GM21515 (cell line): ENCODE data around the gene ZNF429.
"Not testable (repeated sequence)": the region's sequence is repeated elsewhere in the genome, so short reads cannot be mapped to it uniquely, and the experiment has no call there.

Experiments used
- ATAC-seq: cut with Tn5 transposase; IDR thresholded peaks from one replicate; pipeline ENCODE4 v1.9.1; 2021; ENCODE audit not compliant: unreplicated experiment

The ZNF429 gene

DNA sequence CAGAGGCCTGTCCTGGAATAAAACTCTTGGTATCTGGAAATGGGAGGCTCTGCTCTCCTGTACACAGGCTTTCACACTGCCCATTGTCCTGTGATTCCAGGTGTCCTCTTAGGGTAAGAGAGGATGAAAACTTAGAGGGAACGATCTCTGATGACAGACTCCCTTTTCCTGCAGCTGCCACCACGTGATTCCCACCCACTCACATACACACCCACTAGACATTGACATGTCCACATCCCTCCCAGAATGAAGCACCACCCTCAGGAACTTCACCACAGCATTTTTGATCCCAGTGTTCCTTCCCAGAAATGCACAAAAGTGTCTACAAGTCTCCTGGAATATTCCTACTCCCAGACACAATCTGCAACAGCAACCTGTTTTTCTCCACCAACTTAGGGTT lies 8.2 kb downstream of the ZNF429 start:
- ATAC-seq, result no peak

DNA sequence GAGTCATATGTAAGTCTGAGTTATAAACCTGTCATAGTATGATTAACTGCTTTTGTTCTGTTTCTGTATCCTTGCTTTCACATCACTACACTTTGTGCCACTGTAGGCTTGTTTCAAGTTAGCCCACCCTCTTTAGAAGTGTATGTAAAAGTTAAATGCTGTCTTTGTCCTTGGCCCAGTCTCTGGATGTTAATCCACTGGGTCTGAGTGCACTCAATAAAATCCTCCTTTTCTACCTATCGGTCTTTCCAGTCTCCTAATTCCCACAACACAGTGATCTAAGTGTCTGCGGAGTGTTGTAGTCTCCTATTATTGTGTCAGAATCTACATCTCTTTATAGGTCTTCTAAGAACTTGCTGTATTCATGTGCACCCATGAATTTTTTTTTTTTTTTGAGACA lies 14.1 kb downstream of the ZNF429 start:
- ATAC-seq, result no peak

GRCh38 chr19:21532904-21533303 lies 27.5 kb downstream of the ZNF429 start:
- no peak for ATAC-seq

GRCh38 chr19:21536741-21537290 lies 31.4 kb downstream of the ZNF429 start:
- not testable (repeated sequence) for ATAC-seq

- ATAC-seq, result no peak
These were observed 54.0 kb downstream of the ZNF429 start for GRCh38 chr19:21559444-21559843.

GRCh38 chr19:21564406-21564805 lies 59.0 kb downstream of the ZNF429 start:
- no peak for ATAC-seq

DNA sequence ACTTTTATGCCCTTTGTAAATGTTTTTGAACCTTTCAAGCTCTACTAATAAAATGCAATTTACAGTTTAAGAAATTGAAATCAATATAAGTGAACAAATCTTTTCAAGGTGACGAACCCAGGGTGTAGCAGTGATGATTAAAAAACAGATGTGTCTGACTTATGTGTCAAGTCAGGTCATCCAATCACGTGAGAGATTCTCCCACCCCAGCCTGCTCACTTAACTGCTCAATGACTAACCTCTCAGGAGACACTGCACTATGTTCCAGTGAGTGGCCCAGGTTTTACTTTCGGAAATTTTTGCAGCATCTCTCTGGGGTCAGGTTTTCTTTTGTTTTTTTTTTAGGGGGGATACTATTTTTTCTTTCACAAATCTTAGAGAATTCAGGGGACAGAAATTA lies 60.7 kb downstream of the ZNF429 start:
- no peak for ATAC-seq

- ATAC-seq, result not testable (repeated sequence)
These were observed 62.4 kb downstream of the ZNF429 start for GRCh38 chr19:21567806-21568205.

GRCh38 chr19:21568816-21569493 lies 63.6 kb downstream of the ZNF429 start:
- ATAC-seq, result no peak

- ATAC-seq, result no peak
These were observed 64.1 kb downstream of the ZNF429 start for GRCh38 chr19:21569494-21569865.

DNA sequence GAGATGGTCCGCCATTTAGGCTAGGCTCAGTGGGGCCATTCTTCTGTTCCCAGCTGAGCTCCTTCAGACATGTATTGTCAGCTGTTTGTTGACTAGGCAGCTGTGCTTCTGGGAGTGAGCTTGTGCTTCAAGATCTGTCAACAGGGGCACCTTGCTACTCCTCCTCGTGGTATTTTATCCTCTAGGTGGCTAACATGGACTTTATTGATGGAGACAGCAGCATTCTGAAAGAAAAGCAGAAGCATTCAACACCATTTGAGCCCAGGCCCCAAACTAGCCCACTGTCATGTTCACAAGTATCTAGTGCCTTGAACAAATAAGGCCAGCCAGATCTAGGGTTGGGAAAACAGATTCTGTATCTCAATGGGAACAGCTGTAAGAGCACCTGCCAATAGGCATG lies 65.9 kb downstream of the ZNF429 start:
- ATAC-seq, result no peak

- ATAC-seq, result no peak
These were observed 69.2 kb downstream of the ZNF429 start for GRCh38 chr19:21574607-21575006.

GRCh38 chr19:21576481-21576880 lies 71.1 kb downstream of the ZNF429 start:
- ATAC-seq, result no peak

DNA sequence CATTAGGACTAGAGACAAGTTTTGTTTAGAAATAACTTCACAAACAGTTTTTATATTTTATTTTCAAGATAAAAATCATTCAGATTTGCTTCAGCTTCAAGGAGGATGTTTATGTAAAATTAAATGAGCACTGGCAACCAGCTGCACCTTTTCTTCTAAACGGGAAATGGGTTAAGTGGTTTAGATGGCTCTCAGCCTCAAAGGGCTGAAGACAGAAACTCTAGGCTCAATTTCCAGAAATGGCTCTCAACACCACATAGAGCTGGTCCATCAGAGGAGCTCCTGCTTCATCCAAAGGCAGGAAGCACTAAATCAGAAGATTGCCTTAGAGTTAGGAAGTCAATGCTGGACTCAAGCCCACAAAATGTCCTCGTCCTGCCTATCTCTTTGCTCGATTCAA lies 74.7 kb downstream of the ZNF429 start:
- no peak for ATAC-seq

DNA sequence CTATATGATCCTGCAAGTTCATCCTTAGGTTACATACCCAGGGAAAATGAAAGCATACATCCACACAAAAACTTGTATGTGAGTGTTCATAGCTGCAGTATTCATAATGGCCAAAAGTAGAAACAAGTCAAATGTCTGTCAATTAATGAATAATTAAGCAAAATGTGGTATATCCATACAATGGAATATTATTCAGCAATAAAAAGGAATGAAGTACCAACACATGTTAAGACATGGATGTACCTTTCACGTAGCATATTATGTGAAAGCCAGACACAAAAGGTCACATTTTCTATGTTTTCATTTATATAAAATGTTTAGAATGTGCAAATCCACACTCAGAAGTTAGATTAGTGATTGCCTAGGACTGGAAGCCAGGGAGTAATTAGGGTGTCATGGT lies 75.4 kb downstream of the ZNF429 start:
- no peak for ATAC-seq

DNA sequence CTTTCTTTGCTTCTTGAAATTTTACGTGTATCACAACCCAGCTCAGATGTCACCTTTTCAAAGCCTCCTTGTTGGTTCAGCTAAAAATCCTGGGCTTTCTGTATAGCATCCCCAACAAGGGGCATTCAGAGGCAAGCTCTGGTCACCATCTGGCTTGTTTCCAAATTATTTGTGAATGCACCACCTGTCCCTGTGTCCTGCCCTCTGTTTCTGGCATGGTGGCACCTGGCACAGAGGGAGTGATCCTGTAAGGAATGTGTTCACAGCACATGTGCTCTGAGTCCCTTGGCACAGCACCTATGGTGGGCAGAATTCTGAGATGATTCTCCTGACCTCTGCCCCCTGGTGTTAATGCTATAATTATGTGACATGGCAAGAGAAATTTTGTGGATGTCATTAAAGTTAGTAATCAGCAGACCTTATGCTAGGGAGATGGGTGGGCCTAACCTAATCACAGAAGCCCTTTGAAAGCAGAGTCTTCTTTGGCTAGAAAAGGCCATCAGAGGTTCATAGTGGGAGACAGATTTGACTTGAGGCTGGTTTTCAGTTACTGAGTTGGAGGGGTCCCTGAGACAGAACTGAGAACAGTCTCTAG lies 76.3 kb downstream of the ZNF429 start:
- no peak for ATAC-seq

DNA sequence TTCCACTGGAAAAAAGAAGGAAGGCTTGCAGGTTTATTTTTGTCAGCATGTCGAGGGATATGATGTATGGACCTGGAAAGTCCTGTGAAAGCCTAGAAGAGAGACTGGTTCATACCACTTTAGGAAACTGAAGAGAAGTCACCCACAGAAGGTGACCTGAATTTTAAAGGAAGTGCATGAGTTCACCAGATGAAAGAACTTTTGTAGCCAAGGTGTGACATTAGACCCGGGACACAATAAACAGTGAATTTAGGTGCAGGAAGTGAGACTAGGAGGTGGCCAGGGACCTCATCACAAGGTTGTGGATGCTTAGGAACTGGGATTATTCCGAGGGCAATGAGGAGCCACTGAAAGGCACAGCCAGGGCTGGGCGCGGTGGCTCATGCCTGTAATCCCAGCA lies 79.1 kb downstream of the ZNF429 start:
- no peak for ATAC-seq

DNA sequence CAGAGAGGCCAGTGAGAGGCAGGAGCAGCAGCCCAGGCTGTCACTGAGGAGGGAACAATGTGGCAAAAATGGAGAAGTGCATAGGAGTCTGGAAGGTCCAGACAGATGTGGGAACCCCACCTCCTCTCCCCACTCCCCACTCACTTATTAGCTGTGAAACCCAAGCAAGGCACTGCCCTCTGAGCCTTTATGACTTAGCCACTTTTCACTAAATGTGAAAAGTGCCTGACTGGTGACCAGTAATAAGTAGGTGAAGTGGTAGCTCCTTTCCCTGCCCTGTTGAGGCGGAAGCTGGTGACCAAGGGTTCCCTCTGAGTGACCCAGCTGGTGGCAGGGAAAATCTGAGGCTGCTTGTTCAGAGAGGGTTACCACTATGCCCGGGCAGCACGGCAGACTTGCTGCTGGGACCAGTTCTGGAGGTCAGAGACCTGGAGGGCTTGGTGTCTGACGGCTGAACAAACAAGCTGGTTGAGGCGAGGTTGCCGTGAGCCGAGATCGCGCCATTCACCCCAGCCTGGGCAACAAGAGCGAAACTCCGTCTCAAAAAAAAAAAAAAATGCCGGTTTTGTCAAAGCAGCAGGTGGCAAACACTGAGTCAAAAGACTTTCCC lies 80.0 kb downstream of the ZNF429 start:
- no peak for ATAC-seq

DNA sequence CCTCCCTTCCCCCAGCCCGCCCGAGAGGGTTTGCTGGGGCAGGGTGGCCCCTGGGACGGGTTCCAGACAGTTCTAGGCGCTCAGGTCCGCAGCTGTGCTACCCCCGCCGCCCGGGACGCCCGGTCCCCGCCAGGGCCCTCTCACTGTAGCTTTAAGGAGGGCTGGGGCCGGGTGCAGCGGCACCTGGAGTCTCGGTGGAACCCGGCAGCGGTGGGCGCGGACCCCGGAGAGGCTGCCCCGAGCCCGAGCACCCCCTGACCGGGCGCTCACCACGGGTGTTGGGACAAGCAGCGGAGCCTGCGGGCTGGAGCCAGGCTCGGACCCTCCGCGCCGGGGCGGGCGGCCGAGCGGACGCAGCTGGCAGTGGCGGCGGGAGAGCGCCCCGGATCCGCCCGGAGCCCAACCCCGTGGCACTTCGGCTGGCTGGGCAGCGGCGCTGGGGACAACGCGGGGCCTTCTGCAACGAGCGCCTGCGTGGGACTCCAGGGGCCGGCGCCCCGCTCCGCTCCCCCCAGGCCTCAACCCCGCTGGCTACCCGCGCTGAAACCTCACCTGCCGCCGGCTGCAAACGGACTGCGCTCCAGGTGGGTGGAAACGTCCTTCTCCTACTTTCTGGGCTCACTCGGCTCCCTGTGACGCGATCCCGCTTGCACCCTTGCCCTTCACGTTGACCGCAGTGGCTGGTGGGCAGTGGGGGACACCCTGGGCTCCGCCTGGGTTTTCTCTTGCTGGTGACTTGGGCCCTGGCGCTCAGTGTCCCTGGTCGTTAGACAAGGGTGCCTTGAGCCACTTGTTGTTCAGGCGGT lies 81.1 kb downstream of the ZNF429 start:
- no peak for ATAC-seq

DNA sequence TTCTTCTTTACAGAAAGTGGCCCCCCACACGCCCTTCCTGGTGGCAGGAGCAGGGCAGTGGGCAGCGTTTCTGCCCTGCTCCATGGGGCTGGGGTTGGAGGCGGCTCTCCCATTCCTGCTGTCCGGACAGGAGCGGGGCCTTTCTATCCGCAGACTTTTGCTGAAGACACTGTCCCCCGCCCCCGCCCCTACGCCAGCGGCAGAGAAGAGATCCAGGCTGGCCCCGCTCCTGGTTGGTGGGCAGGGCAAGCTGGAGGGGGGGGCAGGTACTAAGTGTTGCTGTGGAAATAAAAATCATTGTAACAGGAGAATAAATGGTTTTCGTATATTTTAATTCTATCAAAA lies 81.7 kb downstream of the ZNF429 start:
- no peak for ATAC-seq

DNA sequence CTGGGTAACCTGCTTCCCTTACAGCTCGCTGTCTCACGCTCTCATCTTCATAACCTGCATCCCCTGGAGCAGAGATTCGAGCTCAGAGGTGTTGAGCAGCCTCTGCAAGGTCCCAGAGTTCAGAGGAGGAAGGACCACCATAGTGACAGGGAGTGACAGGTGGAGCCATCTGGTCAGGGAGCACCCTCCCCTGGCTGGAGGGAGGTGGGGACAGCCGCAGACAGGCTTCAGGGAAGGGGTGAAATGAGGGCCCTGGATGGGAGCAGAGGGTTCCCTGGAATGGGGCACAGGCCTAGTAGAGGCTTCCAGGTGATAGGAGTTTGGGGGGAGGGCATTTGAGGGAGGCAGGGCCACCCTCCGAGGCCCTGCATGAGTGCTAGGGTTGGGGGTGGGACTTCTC lies 82.1 kb downstream of the ZNF429 start:
- ATAC-seq, result no peak
